ENCODE data around the gene BIRC2. TPM values are rescaled to one million over a fixed set of nuclear protein-coding genes. Genes with fewer than 3 reads are reported as not detected.
"Not testable (repeated sequence)": the region's sequence is repeated elsewhere in the genome, so short reads cannot be mapped to it uniquely, and the experiment has no call there.

The BIRC2 gene
- total RNA-seq, 1 donor from 2014 or later, result 78.1 TPM

DNA sequence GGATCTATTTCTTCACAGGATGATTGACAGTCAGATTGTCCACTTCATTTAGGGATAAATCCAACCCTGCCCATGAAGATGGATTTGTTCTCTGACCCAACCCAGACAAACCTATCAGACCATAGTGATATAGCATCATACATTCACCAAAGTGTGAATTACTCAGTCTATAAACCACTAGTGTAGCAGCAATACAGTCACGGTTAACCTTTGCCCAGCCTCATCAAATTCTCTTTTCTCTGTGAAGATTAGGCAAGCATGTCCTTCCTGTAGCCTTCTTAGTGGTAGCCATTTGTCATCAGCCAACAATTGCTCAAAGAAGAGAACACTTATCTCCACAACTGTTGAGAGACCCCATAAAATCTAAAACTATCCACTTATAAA lies 14.4 kb upstream of the BIRC2 start:
- no peaks in the 10 kb centered on the region for H3K9me3 ChIP-seq (ENCODE audit: low read depth)
- H3K79me2 ChIP-seq (ENCODE audit: low read depth), result no peaks in the 10 kb centered on the region
- H3K4me3 ChIP-seq, result no peak overlapping the region
- H3K9ac ChIP-seq, result no peak overlapping the region
- no peak overlapping the region for H2AFZ ChIP-seq (replicated peaks)
- no peak overlapping the region for H3K27ac ChIP-seq
- no peaks in the 10 kb centered on the region for H3K36me3 Mint-ChIP-seq
- H3F3A ChIP-seq (ENCODE audit: low read depth), result no peaks in the 10 kb centered on the region
- no peaks in the 10 kb centered on the region for H3K27me3 Mint-ChIP-seq (ENCODE audit: insufficient read depth, low read depth)
- H3K4me1 Mint-ChIP-seq, result no peaks in the 10 kb centered on the region
- TF ChIP-seq, protein P1, sequence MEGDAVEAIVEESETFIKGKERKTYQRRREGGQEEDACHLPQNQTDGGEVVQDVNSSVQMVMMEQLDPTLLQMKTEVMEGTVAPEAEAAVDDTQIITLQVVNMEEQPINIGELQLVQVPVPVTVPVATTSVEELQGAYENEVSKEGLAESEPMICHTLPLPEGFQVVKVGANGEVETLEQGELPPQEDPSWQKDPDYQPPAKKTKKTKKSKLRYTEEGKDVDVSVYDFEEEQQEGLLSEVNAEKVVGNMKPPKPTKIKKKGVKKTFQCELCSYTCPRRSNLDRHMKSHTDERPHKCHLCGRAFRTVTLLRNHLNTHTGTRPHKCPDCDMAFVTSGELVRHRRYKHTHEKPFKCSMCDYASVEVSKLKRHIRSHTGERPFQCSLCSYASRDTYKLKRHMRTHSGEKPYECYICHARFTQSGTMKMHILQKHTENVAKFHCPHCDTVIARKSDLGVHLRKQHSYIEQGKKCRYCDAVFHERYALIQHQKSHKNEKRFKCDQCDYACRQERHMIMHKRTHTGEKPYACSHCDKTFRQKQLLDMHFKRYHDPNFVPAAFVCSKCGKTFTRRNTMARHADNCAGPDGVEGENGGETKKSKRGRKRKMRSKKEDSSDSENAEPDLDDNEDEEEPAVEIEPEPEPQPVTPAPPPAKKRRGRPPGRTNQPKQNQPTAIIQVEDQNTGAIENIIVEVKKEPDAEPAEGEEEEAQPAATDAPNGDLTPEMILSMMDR (IDR thresholded peaks at IDR 0.05), result no peak
- no peak for TF ChIP-seq EZH2phosphoT487 (IDR thresholded peaks at IDR 0.05)
- TF ChIP-seq EZH2 (IDR thresholded peaks at IDR 0.05), result no peak
- no peak overlapping the region for H3K27ac Mint-ChIP-seq
- no peaks in the 10 kb centered on the region for H3K9me3 Mint-ChIP-seq
- no peak overlapping the region for H3K4me2 ChIP-seq
- H3K36me3 ChIP-seq, result no peaks in the 10 kb centered on the region
- H3K27me3 ChIP-seq, result no peaks in the 10 kb centered on the region
- H3K4me1 ChIP-seq, result no peaks in the 10 kb centered on the region
- no peak overlapping the region for H3K4me3 Mint-ChIP-seq
- no peaks in the 10 kb centered on the region for H4K20me1 ChIP-seq (ENCODE audit: low read depth)
- DNase-seq (ENCODE audit: low spot score), result no peak

DNA sequence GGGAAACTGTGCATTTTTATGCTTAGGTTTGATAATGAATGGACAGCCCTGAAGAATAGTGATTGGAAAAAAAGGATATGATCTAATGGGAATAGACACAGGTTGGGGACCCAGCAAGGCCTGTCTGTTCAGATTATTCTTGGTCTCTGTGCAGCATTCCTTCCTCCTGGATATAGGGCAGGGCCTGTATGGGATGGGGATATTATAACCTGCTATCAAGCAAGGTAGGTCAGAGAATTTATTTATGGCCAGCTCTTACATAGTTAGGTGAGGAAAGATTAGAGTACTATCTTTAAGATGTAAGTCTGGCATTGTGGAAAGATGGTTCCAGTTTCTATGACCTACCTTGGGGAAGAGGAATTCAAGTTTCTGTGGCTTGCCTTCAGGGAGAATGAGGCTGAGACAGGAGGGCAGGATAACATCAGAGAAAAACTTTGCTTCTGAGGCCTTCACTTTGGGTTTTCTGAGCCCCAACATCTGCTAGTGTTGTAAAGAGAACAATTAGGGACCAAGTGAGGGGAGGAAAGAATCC lies 8.5 kb upstream of the BIRC2 start:
- Histone ChIP-seq H2AFZ (replicated peaks) (no peak overlapping the region), H3K36me3 (no peaks in the 10 kb centered on the region), H3K27me3 (no peaks in the 10 kb centered on the region), H3K9ac (no peak overlapping the region), H4K20me1 (ENCODE audit: low read depth) (no peaks in the 10 kb centered on the region), H3K27ac (no peak overlapping the region), H3K4me3 (no peak overlapping the region), H3K9me3 (ENCODE audit: low read depth) (no peaks in the 10 kb centered on the region), H3K4me1 (no peaks in the 10 kb centered on the region), H3F3A (ENCODE audit: low read depth) (no peaks in the 10 kb centered on the region), H3K79me2 (ENCODE audit: low read depth) (no peaks in the 10 kb centered on the region), H3K4me2 (no peak overlapping the region)
- peaks cover 3% of the 10 kb centered on the region for H3K4me1 Mint-ChIP-seq
- no peaks in the 10 kb centered on the region for H3K9me3 Mint-ChIP-seq
- TF ChIP-seq EZH2 (IDR thresholded peaks at IDR 0.05), result no peak
- TF ChIP-seq EZH2phosphoT487 (IDR thresholded peaks at IDR 0.05), result no peak
- TF ChIP-seq, protein P1 (IDR thresholded peaks at IDR 0.05), result no peak
- no peaks in the 10 kb centered on the region for H3K36me3 Mint-ChIP-seq
- H3K4me3 Mint-ChIP-seq, result no peak overlapping the region
- H3K27ac Mint-ChIP-seq, result no peak overlapping the region
- no peaks in the 10 kb centered on the region for H3K27me3 Mint-ChIP-seq (ENCODE audit: insufficient read depth, low read depth)
- DNase-seq (ENCODE audit: low spot score), result no peak

DNA sequence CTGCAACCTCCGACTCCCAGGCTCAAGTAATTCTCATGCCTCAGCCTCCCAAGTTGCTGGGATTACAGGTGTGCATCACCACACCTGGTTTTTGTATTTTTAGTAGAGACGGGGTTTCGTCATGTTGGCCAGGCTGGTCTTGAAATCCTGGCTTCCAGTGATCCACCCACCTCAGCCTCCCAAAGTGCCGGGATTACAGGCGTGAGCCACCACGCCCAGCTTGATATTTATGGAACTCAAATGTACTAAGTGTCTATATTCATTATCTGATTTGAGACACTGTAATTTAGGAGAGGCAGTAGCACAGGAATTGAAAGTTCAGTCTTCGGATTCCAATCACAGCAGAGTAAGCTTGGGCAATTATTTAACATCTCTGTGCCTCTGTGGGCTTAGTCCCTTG lies 5.7 kb upstream of the BIRC2 start:
- H3K4me3 ChIP-seq; H3K4me3 Mint-ChIP-seq; H3K27ac ChIP-seq; H3K9me3 Mint-ChIP-seq; H3K9me3 ChIP-seq (ENCODE audit: low read depth); H3K27me3 Mint-ChIP-seq (ENCODE audit: insufficient read depth, low read depth); H3K4me1 ChIP-seq; DNase-seq (ENCODE audit: low spot score); H3K27ac Mint-ChIP-seq; H3K79me2 ChIP-seq (ENCODE audit: low read depth); H3K9ac ChIP-seq; H3K36me3 Mint-ChIP-seq; H3F3A ChIP-seq (ENCODE audit: low read depth); H3K27me3 ChIP-seq; H4K20me1 ChIP-seq (ENCODE audit: low read depth); H2AFZ ChIP-seq (replicated peaks); H3K4me2 ChIP-seq; H3K36me3 ChIP-seq: not testable (repeated sequence)
- H3K4me1 Mint-ChIP-seq, result peaks cover 10% of the 10 kb centered on the region

DNA sequence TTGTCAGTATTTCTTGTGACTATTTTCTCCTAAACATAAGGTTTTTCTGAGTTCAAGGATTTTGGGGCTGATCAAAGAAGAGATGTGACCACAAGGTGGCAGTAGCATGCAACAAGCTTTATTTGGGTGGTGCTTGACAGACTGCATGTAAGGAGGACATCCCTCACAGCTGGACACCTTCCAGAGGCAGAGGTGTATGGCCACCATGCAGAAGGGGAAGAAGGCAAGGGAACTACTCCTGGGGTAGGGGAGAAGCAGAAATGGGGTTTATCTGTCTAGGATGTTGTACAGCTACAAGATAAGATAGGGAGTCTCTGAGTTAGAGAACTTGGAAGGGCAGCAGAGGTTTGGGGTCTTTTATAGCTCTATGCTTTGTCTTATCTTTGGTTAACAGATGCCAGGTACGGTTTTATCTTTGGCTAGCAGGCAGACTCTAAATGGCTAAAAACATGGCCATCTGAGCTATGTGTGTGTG lies 5.1 kb upstream of the BIRC2 start:
- no peak overlapping the region for H3K4me3 Mint-ChIP-seq
- Histone ChIP-seq H3K4me3 (no peak overlapping the region), H3K27me3 (no peaks in the 10 kb centered on the region), H3K36me3 (no peaks in the 10 kb centered on the region), H3F3A (ENCODE audit: low read depth) (peaks cover 6% of the 10 kb centered on the region), H3K9me3 (ENCODE audit: low read depth) (no peaks in the 10 kb centered on the region), H2AFZ (replicated peaks) (no peak overlapping the region), H3K27ac (no peak overlapping the region), H3K4me2 (no peak overlapping the region), H3K79me2 (ENCODE audit: low read depth) (no peaks in the 10 kb centered on the region), H4K20me1 (ENCODE audit: low read depth) (no peaks in the 10 kb centered on the region), H3K9ac (no peak overlapping the region), H3K4me1 (peaks cover 6% of the 10 kb centered on the region)
- DNase-seq (ENCODE audit: low spot score), result peak; percentile 88
- H3K9me3 Mint-ChIP-seq, result no peaks in the 10 kb centered on the region
- no peak overlapping the region for H3K27ac Mint-ChIP-seq
- peaks cover 12% of the 10 kb centered on the region for H3K4me1 Mint-ChIP-seq
- TF ChIP-seq EZH2phosphoT487 (IDR thresholded peaks at IDR 0.05) (no peak), EZH2 (IDR thresholded peaks at IDR 0.05) (no peak)
- TF ChIP-seq, protein P1 (IDR thresholded peaks at IDR 0.05), result peak; percentile 92
- peaks cover 3% of the 10 kb centered on the region for H3K27me3 Mint-ChIP-seq (ENCODE audit: insufficient read depth, low read depth)
- H3K36me3 Mint-ChIP-seq, result no peaks in the 10 kb centered on the region
